GM10248 (cell line): Measurements from ENCODE around the gene BPNT1.

Experiments
- CTCF ChIA-PET: fragments of 300-600 bp; sonication (Branson Sonifier 250); formaldehyde crosslinking; extraction: SDS; loops from one replicate; lab custom pipeline; 2021; ENCODE audit warnings: antibody characterized with exemption; lab: Yijun Ruan, JAX
- POLR2A ChIA-PET: fragments of 350-650 bp; sonication (Branson Sonifier 250); formaldehyde crosslinking; extraction: SDS; loops from one replicate; lab custom pipeline; 2020; ENCODE audit warnings: antibody characterized with exemption; lab: Yijun Ruan, JAX
- DNase-seq: peaks from one replicate; pipeline ENCODE4 v3.0.0; 2012; ENCODE audit errors: extremely low spot score
- TF ChIP-seq, protein P1 (sequence below): IDR thresholded peaks from 2 replicates; pipeline ENCODE4 v1.5.1; 2012; ENCODE audit warnings: mild to moderate bottlenecking, low read depth; ENCODE audit errors: extremely low read depth, missing control alignments, control extremely low read depth

Gene BPNT1, protein sequence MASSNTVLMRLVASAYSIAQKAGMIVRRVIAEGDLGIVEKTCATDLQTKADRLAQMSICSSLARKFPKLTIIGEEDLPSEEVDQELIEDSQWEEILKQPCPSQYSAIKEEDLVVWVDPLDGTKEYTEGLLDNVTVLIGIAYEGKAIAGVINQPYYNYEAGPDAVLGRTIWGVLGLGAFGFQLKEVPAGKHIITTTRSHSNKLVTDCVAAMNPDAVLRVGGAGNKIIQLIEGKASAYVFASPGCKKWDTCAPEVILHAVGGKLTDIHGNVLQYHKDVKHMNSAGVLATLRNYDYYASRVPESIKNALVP

DNA sequence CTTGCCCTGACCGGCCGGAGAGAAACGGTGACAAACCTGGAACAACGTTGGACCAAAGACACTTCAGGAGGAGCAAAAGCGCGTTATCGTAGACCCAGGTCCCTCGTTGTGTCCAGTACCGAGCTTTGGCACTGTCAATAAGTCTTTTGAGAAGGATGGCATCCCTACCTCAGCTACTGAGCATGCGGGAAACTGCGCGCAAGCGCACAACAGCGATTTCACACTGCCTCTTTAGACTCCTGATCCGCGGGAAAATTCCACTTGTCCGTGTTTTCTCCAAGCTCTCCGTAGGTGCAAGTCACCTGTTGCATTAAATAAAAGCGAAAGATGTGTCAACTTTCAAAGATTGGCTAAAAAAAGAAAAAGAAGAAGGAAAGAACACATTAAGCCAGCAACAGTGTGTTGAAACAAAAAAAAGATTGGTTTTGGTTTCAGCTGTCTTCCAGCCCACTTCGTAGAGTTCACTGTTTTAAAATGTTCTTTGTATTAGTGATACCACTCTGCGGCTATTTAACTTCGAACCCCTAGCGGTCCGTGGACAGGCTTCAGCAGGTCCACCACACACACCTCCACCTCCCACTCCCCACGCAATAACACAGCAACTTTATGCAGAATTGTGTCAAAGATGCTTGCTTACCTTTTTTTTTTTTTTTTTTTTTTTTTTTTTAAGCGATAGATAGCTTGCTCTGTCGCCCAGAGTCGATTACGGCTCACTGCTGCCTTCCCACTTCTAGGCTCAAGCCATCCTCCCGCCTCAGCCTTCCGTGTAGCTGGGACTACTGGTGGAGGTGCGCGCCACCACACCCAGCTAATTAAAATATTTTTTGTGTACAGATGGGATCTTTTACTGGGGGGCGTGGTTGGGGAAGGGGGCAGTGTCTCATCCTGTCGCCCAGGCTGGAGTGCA is at the start of gene BPNT1:
BPNT1 (minus strand) TSS at position 139 of the 907 bp plus-strand sequence. CDS start 9,942 bp downstream, outside the sequence.
- CTCF ChIA-PET = interaction anchor here (0.9 to 1.7 kb wide), 7 partner anchors 10 to 101 kb away, joined by 3 to 4 read pairs (median 3); no protein-coding TSS in a partner anchor
- POLR2A ChIA-PET = interaction anchor here (0.6 to 1.3 kb wide), 4 partner anchors 40 to 1652 kb away, joined by 3 read pairs; partner anchors contain the start of gene DUSP10
- TF ChIP-seq, protein P1, sequence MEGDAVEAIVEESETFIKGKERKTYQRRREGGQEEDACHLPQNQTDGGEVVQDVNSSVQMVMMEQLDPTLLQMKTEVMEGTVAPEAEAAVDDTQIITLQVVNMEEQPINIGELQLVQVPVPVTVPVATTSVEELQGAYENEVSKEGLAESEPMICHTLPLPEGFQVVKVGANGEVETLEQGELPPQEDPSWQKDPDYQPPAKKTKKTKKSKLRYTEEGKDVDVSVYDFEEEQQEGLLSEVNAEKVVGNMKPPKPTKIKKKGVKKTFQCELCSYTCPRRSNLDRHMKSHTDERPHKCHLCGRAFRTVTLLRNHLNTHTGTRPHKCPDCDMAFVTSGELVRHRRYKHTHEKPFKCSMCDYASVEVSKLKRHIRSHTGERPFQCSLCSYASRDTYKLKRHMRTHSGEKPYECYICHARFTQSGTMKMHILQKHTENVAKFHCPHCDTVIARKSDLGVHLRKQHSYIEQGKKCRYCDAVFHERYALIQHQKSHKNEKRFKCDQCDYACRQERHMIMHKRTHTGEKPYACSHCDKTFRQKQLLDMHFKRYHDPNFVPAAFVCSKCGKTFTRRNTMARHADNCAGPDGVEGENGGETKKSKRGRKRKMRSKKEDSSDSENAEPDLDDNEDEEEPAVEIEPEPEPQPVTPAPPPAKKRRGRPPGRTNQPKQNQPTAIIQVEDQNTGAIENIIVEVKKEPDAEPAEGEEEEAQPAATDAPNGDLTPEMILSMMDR = no peak

DNA sequence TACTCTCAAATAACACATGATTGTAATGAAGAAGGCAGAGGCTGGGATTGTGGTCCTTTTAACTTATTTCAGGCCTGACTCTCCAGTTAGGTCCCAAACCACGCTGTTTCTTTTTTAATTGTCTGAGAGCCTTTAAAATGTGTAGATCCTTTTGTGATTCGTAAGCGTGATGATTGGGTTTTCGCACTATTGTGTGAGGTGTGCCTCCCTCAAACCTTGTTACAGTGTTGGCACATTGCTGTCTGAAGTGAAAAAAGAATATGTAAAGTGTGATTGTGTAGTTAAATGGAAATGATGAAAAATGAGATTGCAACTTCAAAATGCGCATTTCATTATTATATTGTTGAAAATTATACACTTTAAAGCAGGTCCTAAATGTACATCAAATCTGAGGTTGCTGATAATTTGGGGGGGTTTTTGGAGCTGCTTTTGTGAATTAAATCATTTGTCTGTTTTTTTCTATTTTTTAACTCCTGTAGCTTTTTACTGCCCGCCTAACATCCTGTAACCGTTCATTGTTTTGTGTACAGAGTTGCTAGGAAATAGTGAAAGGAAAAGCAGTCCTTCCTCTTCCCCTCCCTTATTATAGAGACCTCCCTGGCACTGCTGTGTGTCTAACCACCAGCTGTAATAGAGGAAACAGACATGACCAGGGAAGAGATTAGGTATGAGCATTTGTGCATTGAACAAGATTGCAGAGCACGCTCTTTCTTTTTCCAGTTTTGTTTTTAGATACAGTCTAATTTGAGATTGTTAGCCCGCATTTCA is 47.6 kb upstream of the BPNT1 start:
- TF ChIP-seq, protein P1 = no peak
- POLR2A ChIA-PET = no interaction called here
- DNase-seq = no peak
- CTCF ChIA-PET = interaction anchor here (0.7 to 1.5 kb wide), 4 partner anchors 13 to 19 kb away, joined by 3 to 4 read pairs (median 4); no protein-coding TSS in a partner anchor

More for the DNA sequence above, at the start of gene BPNT1:
- peak; percentile 82 for DNase-seq

DNA sequence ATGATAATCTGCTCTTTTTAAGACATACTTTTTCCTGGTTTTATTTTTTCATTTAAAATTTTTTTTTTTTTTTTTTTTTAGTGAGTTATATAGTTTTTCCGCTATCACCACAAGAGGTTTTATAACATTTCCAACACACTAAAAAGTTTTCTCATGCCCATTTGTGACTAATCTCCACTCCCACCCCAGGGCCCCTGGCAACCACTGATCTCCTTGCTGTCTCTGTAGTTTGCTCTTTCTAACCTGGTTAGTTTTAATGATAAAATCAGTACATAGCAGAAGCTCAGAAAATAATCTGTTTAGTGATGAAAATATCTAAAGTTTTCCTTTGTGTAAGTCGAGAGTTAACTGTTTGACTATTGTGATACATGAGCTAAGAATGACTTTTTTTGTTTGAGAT is 46.2 kb upstream of the BPNT1 start:
- ChIA-PET POLR2A (interaction anchor here (0.6 kb wide), 1 partner anchor 82 kb away, joined by 3 read pairs; no protein-coding TSS in a partner anchor), CTCF (no interaction called here)
- DNase-seq = no peak
- TF ChIP-seq, protein P1 = no peak

DNA sequence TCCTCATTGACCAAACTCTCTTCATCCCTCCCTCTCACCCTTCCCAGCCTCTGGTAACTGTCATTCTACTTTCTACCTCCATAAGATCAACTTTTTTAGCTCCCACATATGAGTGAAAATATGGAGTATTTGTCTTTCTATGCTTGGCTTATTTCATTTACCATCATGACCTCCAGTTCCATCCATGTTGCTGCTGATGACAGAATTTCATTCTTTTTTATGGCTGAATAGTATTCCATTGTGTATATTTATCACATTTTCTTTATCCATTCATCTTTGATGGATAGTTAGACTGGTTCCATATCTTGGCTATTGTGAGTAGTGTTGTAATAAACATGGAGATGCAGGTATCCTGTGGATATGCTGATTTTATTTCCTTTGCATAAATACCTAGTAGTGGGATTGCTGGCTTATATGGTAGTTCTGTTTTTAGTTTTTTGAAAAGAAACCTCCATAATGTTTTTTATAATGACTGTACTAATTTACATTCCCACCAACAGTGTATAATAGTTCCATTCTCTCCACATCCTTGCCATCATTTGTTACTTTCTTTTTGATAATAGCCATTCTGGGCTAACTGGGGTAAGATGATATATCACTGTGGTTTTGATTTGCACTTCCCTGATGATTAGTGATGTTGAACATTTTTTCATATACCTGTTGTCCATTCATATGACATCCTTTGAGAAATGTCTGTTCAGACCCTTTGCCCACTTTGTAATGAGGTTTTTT is 40.1 kb upstream of the BPNT1 start:
- POLR2A ChIA-PET = no interaction called here
- TF ChIP-seq, protein P1 = no peak
- CTCF ChIA-PET = no interaction called here
- DNase-seq = no peak

DNA sequence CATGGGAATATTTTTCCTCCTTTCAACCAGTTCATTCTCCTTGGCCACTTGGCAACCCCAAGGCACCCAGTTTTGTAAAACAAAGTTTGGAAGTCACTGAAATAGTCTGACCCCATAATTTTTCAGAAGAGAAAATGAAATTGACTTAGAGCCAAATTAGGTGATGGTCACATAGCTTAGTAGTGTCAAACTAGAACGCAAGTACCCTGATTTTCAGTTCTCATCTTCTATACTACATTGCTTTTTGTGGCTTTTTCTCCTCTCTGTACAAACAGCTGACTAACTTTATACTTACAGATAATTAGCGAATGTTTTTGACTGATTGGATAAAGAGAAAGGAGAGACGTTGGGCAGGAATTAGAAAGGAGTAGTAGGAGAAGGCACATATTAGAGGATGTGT is 37.5 kb upstream of the BPNT1 start:
- TF ChIP-seq, protein P1 = no peak
- POLR2A ChIA-PET = no interaction called here
- CTCF ChIA-PET = interaction anchor here (3.1 kb wide), 1 partner anchor 11 kb away, joined by 11 read pairs; no protein-coding TSS in a partner anchor
- no peak for DNase-seq
